ENCODE results near the gene PTP4A1. TPM values are rescaled to one million over a fixed set of nuclear protein-coding genes. Genes with fewer than 3 reads are reported as not detected.

PTP4A1 gene
- total and polyA plus RNA-seq, 2 of the 13 experiments (the other 11 are each of a cell fraction or from before 2014, with no cell fraction given), result 141 to 376 TPM

DNA sequence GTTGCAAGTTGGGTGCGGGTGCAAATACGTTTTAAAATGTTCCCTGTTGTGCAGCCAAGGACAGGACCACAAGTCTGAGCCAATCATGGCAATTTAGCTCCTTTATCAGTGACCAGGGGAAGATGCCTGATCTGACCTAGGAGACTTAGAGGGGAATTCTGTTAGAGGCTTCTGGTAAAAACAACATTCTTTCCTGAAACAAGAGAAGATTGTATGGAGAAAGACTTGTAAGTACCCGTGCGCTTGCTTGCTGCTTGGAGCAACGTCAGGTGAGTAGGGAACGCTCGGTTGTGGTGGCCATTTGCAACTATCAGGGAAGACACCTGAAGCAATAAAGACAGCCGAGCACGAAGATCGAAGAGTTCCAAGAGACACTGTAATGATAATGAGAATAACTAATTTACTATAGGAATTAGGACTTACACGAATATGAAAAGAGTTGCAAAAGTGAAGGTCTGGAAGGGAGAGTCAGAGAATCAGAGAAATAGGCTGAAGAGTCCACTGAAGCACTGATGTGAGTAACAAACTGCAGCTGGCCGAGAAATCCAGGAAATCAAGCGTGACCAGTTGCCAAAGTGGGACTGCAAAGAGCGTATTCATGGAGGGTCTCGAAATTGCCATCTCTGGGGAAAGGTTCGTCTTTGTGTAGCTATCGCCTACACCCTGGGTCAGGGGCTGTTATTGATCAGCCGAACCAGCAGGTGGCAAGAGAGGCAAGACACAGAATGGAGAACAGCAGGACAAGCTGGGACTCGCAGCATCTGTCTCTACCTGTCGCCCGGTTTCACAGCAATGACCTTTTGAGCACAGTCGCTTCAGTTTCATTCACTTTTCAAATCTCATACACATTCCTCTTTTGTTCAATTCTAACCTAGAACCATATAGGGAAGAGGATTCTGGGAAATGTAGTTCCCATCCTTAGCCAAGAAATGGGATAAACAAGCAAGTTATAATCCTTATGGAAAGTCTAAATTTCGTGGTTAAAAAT lies 26.1 kb downstream of the PTP4A1 start (continued):
- TF ChIP-seq, protein P1, sequence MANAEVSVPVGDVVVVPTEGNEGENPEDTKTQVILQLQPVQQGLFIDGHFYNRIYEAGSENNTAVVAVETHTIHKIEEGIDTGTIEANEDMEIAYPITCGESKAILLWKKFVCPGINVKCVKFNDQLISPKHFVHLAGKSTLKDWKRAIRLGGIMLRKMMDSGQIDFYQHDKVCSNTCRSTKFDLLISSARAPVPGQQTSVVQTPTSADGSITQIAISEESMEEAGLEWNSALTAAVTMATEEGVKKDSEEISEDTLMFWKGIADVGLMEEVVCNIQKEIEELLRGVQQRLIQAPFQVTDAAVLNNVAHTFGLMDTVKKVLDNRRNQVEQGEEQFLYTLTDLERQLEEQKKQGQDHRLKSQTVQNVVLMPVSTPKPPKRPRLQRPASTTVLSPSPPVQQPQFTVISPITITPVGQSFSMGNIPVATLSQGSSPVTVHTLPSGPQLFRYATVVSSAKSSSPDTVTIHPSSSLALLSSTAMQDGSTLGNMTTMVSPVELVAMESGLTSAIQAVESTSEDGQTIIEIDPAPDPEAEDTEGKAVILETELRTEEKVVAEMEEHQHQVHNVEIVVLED (CRISPR knock-in tag; IDR thresholded peaks at IDR 0.05; ENCODE audit: borderline replicate concordance), result no peak; the same call in 1 of the 2 replicates
- peak; percentile 78 for TF ChIP-seq TEAD3 (CRISPR knock-in tag; optimal IDR thresholded peaks at IDR 0.05; ENCODE audit: borderline replicate concordance)
- no peak for TF ChIP-seq PREB (CRISPR knock-in tag; IDR thresholded peaks at IDR 0.05)
- no peak for TF ChIP-seq ZBTB44 (CRISPR knock-in tag; IDR thresholded peaks at IDR 0.05)
- TF ChIP-seq ZMAT5 (CRISPR knock-in tag; IDR thresholded peaks at IDR 0.05; ENCODE audit: borderline replicate concordance, low read depth), result no peak
- no peak for TF ChIP-seq KLF13 (CRISPR knock-in tag; IDR thresholded peaks at IDR 0.05)
- no peak for TF ChIP-seq HOXA9 (CRISPR knock-in tag; IDR thresholded peaks at IDR 0.05; ENCODE audit: borderline replicate concordance)
- no peak for TF ChIP-seq ZNF660 (CRISPR knock-in tag; IDR thresholded peaks at IDR 0.05; ENCODE audit: borderline replicate concordance, low read depth)
- TF ChIP-seq, protein P2, sequence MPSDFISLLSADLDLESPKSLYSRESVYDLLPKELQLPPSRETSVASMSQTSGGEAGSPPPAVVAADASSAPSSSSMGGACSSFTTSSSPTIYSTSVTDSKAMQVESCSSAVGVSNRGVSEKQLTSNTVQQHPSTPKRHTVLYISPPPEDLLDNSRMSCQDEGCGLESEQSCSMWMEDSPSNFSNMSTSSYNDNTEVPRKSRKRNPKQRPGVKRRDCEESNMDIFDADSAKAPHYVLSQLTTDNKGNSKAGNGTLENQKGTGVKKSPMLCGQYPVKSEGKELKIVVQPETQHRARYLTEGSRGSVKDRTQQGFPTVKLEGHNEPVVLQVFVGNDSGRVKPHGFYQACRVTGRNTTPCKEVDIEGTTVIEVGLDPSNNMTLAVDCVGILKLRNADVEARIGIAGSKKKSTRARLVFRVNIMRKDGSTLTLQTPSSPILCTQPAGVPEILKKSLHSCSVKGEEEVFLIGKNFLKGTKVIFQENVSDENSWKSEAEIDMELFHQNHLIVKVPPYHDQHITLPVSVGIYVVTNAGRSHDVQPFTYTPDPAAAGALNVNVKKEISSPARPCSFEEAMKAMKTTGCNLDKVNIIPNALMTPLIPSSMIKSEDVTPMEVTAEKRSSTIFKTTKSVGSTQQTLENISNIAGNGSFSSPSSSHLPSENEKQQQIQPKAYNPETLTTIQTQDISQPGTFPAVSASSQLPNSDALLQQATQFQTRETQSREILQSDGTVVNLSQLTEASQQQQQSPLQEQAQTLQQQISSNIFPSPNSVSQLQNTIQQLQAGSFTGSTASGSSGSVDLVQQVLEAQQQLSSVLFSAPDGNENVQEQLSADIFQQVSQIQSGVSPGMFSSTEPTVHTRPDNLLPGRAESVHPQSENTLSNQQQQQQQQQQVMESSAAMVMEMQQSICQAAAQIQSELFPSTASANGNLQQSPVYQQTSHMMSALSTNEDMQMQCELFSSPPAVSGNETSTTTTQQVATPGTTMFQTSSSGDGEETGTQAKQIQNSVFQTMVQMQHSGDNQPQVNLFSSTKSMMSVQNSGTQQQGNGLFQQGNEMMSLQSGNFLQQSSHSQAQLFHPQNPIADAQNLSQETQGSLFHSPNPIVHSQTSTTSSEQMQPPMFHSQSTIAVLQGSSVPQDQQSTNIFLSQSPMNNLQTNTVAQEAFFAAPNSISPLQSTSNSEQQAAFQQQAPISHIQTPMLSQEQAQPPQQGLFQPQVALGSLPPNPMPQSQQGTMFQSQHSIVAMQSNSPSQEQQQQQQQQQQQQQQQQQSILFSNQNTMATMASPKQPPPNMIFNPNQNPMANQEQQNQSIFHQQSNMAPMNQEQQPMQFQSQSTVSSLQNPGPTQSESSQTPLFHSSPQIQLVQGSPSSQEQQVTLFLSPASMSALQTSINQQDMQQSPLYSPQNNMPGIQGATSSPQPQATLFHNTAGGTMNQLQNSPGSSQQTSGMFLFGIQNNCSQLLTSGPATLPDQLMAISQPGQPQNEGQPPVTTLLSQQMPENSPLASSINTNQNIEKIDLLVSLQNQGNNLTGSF (CRISPR knock-in tag; IDR thresholded peaks at IDR 0.05), result no peak; the same call in 1 of the 2 replicates
- TF ChIP-seq ZNF772 (CRISPR knock-in tag; IDR thresholded peaks at IDR 0.05), result peak; percentile 90
- no peak for TF ChIP-seq ZNF326 (CRISPR knock-in tag; IDR thresholded peaks at IDR 0.05; ENCODE audit: borderline replicate concordance)
- no peak for TF ChIP-seq ZNF431 (CRISPR knock-in tag; IDR thresholded peaks at IDR 0.05; ENCODE audit: borderline replicate concordance, low read depth)
- no peak for TF ChIP-seq ZNF18 (CRISPR knock-in tag; IDR thresholded peaks at IDR 0.05; ENCODE audit: insufficient replicate concordance)
- TF ChIP-seq ZNF761 (CRISPR knock-in tag; conservative IDR thresholded peaks at IDR 0.05), result no peak
- TF ChIP-seq ZNF7 (CRISPR knock-in tag; IDR thresholded peaks at IDR 0.05), result no peak
